Mesendoderm (in vitro differentiated cells): ENCODE data around the gene GALNT18.

Source experiments
- DNase-seq: peaks from one replicate; pipeline ENCODE4 v3.0.0; 2013
- H2AK5ac ChIP-seq: 2 replicates; pipeline ENCODE4 v1.6.1; 2013; ENCODE audit warnings: low read length, inconsistent platforms
- H2BK120ac ChIP-seq: 2 replicates; pipeline ENCODE4 v1.6.1; 2013; ENCODE audit warnings: low read depth, mild to moderate bottlenecking, low read length, moderate library complexity, mixed read lengths
- H2BK15ac ChIP-seq: replicated peaks from 2 replicates; pipeline ENCODE4 v1.6.1; 2013; ENCODE audit warnings: low read depth, mild to moderate bottlenecking, moderate library complexity
- H2BK5ac ChIP-seq: 2 replicates; pipeline ENCODE4 v1.6.1; 2013; ENCODE audit warnings: low read length, inconsistent platforms
- H3K18ac ChIP-seq: 2 replicates; pipeline ENCODE4 v1.6.1; 2013; ENCODE audit warnings: mild to moderate bottlenecking, low read length, mixed read lengths
- H3K23ac ChIP-seq: one replicate; pipeline ENCODE4 v1.6.1; 2013; ENCODE audit warnings: low read length
- H3K27ac ChIP-seq: 2 replicates; pipeline ENCODE4 v1.5.1; 2013; ENCODE audit warnings: low read depth, mild to moderate bottlenecking, inconsistent platforms, low read length, moderate library complexity
- H3K27me3 ChIP-seq: 2 replicates; pipeline ENCODE4 v1.6.1; 2013; ENCODE audit warnings: low read length, control low read depth, mild to moderate bottlenecking, inconsistent platforms; ENCODE audit not compliant: insufficient read depth, poor library complexity
- H3K36me3 ChIP-seq: 2 replicates; pipeline ENCODE4 v1.6.1; 2013; ENCODE audit warnings: low read length, inconsistent platforms; ENCODE audit not compliant: control insufficient read depth, insufficient read depth
- H3K4ac ChIP-seq: one replicate; pipeline ENCODE4 v1.6.1; 2013; ENCODE audit warnings: low read depth, mild to moderate bottlenecking, low read length, moderate library complexity
- H3K4me1 ChIP-seq: 2 replicates; pipeline ENCODE4 v1.6.1; 2013; ENCODE audit warnings: low read depth, low read length, inconsistent platforms; ENCODE audit not compliant: control insufficient read depth
- H3K4me2 ChIP-seq: 2 replicates; pipeline ENCODE4 v1.6.1; 2013; ENCODE audit warnings: low read length
- H3K4me3 ChIP-seq: 2 replicates; pipeline ENCODE4 v1.5.1; 2013; ENCODE audit warnings: mild to moderate bottlenecking, low read length
- H3K56ac ChIP-seq: one replicate; pipeline ENCODE4 v1.6.1; 2013; ENCODE audit warnings: low read length
- H3K79me1 ChIP-seq: 2 replicates; pipeline ENCODE4 v1.6.1; 2013; ENCODE audit warnings: low read length, inconsistent platforms
- H3K79me2 ChIP-seq: 2 replicates; pipeline ENCODE4 v1.6.1; 2013; ENCODE audit warnings: mild to moderate bottlenecking, low read length; ENCODE audit not compliant: control insufficient read depth, insufficient read depth
- H3K9ac ChIP-seq: 2 replicates; pipeline ENCODE4 v1.6.1; 2013; ENCODE audit warnings: low read length, inconsistent platforms
- H4K5ac ChIP-seq: one replicate; pipeline ENCODE4 v1.6.1; 2013; ENCODE audit warnings: low read length
- H4K8ac ChIP-seq: one replicate; pipeline ENCODE4 v1.6.1; 2013; ENCODE audit warnings: low read depth, mild to moderate bottlenecking, control low read depth, low read length, moderate library complexity
- WGBS: extraction: QIAGEN DNeasy Blood & Tissue Kit; methylation state at CpG from one replicate; pipeline ENCODE4 v1.1.7; 2013; ENCODE audit warnings: low lambda C conversion rate, missing lambda C conversion rate; ENCODE audit not compliant: insufficient coverage; ENCODE audit errors: extremely low coverage; 5-methylcytosine and 5-hydroxymethylcytosine counted together

GALNT18 gene

GRCh38 chr11:11383995-11384394 lies 237.8 kb downstream of the GALNT18 start:
- H3K79me1 ChIP-seq = no peaks in the 10 kb centered on the region
- no peaks in the 10 kb centered on the region for H3K4me1 ChIP-seq
- no peak overlapping the region for H3K4me2 ChIP-seq
- WGBS = no CpG with 5 or more reads among the region's 2 CpGs
- no peak overlapping the region for H4K5ac ChIP-seq
- H2BK15ac ChIP-seq = no peak overlapping the region
- no peak overlapping the region for H3K27ac ChIP-seq
- H2BK120ac ChIP-seq = no peak overlapping the region
- no peak overlapping the region for H3K18ac ChIP-seq
- H3K4ac ChIP-seq = no peak overlapping the region
- DNase-seq = no peak
- no peaks in the 10 kb centered on the region for H3K27me3 ChIP-seq
- no peak overlapping the region for H3K56ac ChIP-seq
- H3K79me2 ChIP-seq = no peaks in the 10 kb centered on the region
- no peak overlapping the region for H3K4me3 ChIP-seq
- H2BK5ac ChIP-seq = no peak overlapping the region
- H3K36me3 ChIP-seq = no peaks in the 10 kb centered on the region
- H3K9ac ChIP-seq = no peak overlapping the region
- no peak overlapping the region for H4K8ac ChIP-seq
- H3K23ac ChIP-seq = no peak overlapping the region
- no peak overlapping the region for H2AK5ac ChIP-seq

- Histone ChIP-seq H3K4ac (no peak overlapping the region), H3K23ac (no peak overlapping the region), H3K36me3 (no peaks in the 10 kb centered on the region), H2AK5ac (no peak overlapping the region), H3K27me3 (no peaks in the 10 kb centered on the region), H3K27ac (no peak overlapping the region), H3K18ac (no peak overlapping the region), H2BK120ac (no peak overlapping the region), H3K9ac (no peak overlapping the region), H4K8ac (no peak overlapping the region), H2BK5ac (no peak overlapping the region), H3K79me2 (no peaks in the 10 kb centered on the region), H2BK15ac (no peak overlapping the region), H3K56ac (no peak overlapping the region), H3K79me1 (no peaks in the 10 kb centered on the region), H3K4me3 (no peak overlapping the region), H3K4me2 (no peak overlapping the region), H3K4me1 (no peaks in the 10 kb centered on the region), H4K5ac (no peak overlapping the region)
- no peak for DNase-seq
- WGBS = no CpG with 5 or more reads among the region's 7 CpGs
Observed at GRCh38 chr11:11382858-11383532, 238.8 kb downstream of the GALNT18 start.

- Histone ChIP-seq H3K27me3 (no peaks in the 10 kb centered on the region), H3K4me2 (no peak overlapping the region), H3K18ac (no peak overlapping the region), H3K79me1 (no peaks in the 10 kb centered on the region), H2AK5ac (no peak overlapping the region), H3K23ac (no peak overlapping the region), H3K4ac (no peak overlapping the region), H4K8ac (no peak overlapping the region), H4K5ac (no peak overlapping the region), H3K79me2 (no peaks in the 10 kb centered on the region), H3K27ac (no peak overlapping the region), H3K36me3 (no peaks in the 10 kb centered on the region), H2BK5ac (no peak overlapping the region), H3K4me1 (no peaks in the 10 kb centered on the region), H2BK120ac (no peak overlapping the region), H3K9ac (no peak overlapping the region), H3K56ac (no peak overlapping the region), H2BK15ac (no peak overlapping the region), H3K4me3 (no peak overlapping the region)
- no CpG with 5 or more reads among the region's 6 CpGs for WGBS
- no peak for DNase-seq
Observed at GRCh38 chr11:11381471-11382105, 240.2 kb downstream of the GALNT18 start.

GRCh38 chr11:11380883-11381282 lies 240.9 kb downstream of the GALNT18 start:
- no peak for DNase-seq
- no peak overlapping the region for H3K4me2 ChIP-seq
- H3K27ac ChIP-seq = no peak overlapping the region
- no peaks in the 10 kb centered on the region for H3K36me3 ChIP-seq
- H3K4ac ChIP-seq = no peak overlapping the region
- H2BK15ac ChIP-seq = no peak overlapping the region
- WGBS = no CpG with 5 or more reads among the region's 3 CpGs
- no peaks in the 10 kb centered on the region for H3K79me2 ChIP-seq
- H3K9ac ChIP-seq = no peak overlapping the region
- H3K4me1 ChIP-seq = no peaks in the 10 kb centered on the region
- H4K8ac ChIP-seq = no peak overlapping the region
- no peak overlapping the region for H3K18ac ChIP-seq
- H3K23ac ChIP-seq = no peak overlapping the region
- H2AK5ac ChIP-seq = no peak overlapping the region
- H3K4me3 ChIP-seq = no peak overlapping the region
- H4K5ac ChIP-seq = no peak overlapping the region
- no peak overlapping the region for H2BK5ac ChIP-seq
- no peaks in the 10 kb centered on the region for H3K27me3 ChIP-seq
- no peak overlapping the region for H3K56ac ChIP-seq
- H2BK120ac ChIP-seq = no peak overlapping the region
- H3K79me1 ChIP-seq = no peaks in the 10 kb centered on the region

GRCh38 chr11:11380340-11380739 lies 241.5 kb downstream of the GALNT18 start:
- Histone ChIP-seq H3K36me3 (no peaks in the 10 kb centered on the region), H3K9ac (no peak overlapping the region), H3K18ac (no peak overlapping the region), H2AK5ac (no peak overlapping the region), H4K5ac (no peak overlapping the region), H2BK15ac (no peak overlapping the region), H3K4me2 (no peak overlapping the region), H3K27ac (no peak overlapping the region), H3K4me1 (no peaks in the 10 kb centered on the region), H3K79me2 (no peaks in the 10 kb centered on the region), H3K27me3 (no peaks in the 10 kb centered on the region), H2BK120ac (no peak overlapping the region), H3K23ac (no peak overlapping the region), H3K4me3 (no peak overlapping the region), H3K4ac (no peak overlapping the region), H3K79me1 (no peaks in the 10 kb centered on the region), H2BK5ac (no peak overlapping the region), H3K56ac (no peak overlapping the region), H4K8ac (no peak overlapping the region)
- no peak for DNase-seq
- no CpG with 5 or more reads among the region's 2 CpGs for WGBS

- Histone ChIP-seq H3K36me3 (no peaks in the 10 kb centered on the region), H3K4me3 (no peak overlapping the region), H3K56ac (no peak overlapping the region), H3K4me2 (no peak overlapping the region), H3K23ac (no peak overlapping the region), H3K79me2 (no peaks in the 10 kb centered on the region), H3K9ac (no peak overlapping the region), H3K4me1 (no peaks in the 10 kb centered on the region), H3K4ac (no peak overlapping the region), H2BK5ac (no peak overlapping the region), H2BK15ac (no peak overlapping the region), H4K8ac (no peak overlapping the region), H3K18ac (no peak overlapping the region), H2AK5ac (no peak overlapping the region), H3K27ac (no peak overlapping the region), H4K5ac (no peak overlapping the region), H3K27me3 (no peaks in the 10 kb centered on the region), H3K79me1 (no peaks in the 10 kb centered on the region), H2BK120ac (no peak overlapping the region)
- WGBS = no CpG with 5 or more reads among the region's 3 CpGs
- DNase-seq = no peak
Observed at GRCh38 chr11:11379661-11380060, 242.1 kb downstream of the GALNT18 start.
